H1 (cell line): ENCODE results near the gene JAKMIP3.

Experiments used
- CEBPB ChIP-seq: IDR thresholded peaks from 2 replicates; pipeline ENCODE4 v1.6.1; 2012; ENCODE audit warnings: low read depth, low read length
- EP300 ChIP-seq, 2 experiments: IDR thresholded peaks; 1 replicate in 1 of 2; 2 replicates in 1 of 2; pipeline ENCODE4 v1.6.1; 2011 to 2012; ENCODE audit warnings: low read depth in 2 of 2, low read length in 2 of 2, mild to moderate bottlenecking in 2 of 2, borderline replicate concordance in 1 of 2, inconsistent platforms in 1 of 2, moderate library complexity in 1 of 2
- KDM1A ChIP-seq: fragments of 200-600, 300-600 bp; sonication (generic); IDR thresholded peaks from 2 replicates; pipeline ENCODE4 v1.7.1; 2016; ENCODE audit warnings: mild to moderate bottlenecking, low read length, borderline replicate concordance
- KDM5A ChIP-seq: fragments of 200-600 bp; IDR thresholded peaks from 2 replicates; pipeline ENCODE4 v1.7.1; 2012; ENCODE audit warnings: mild to moderate bottlenecking, low read length, inconsistent platforms, mixed read lengths
- MAX ChIP-seq: IDR thresholded peaks from 2 replicates; pipeline ENCODE4 v1.6.1; 2012; ENCODE audit warnings: inconsistent platforms
- NRF1 ChIP-seq: IDR thresholded peaks from 2 replicates; pipeline ENCODE4 v1.6.1; 2011; ENCODE audit warnings: mild to moderate bottlenecking, low read depth, low read length, improper control_type of control experiment
- POLR2A ChIP-seq, 2 experiments: IDR thresholded peaks; 1 replicate in 1 of 2; 2 replicates in 1 of 2; pipeline ENCODE4 v1.6.1; 2011; ENCODE audit warnings: low read depth in 2 of 2, low read length in 2 of 2, mild to moderate bottlenecking in 2 of 2; ENCODE audit errors: control extremely low read depth in 1 of 2
- POLR2AphosphoS5 ChIP-seq: IDR thresholded peaks from 2 replicates; pipeline ENCODE4 v1.6.1; 2011; ENCODE audit warnings: low read depth, low read length
- RAD21 ChIP-seq, 2 experiments: IDR thresholded peaks in 1 of 2; conservative IDR thresholded peaks in 1 of 2; 2 replicates each; pipeline ENCODE4 v1.6.1; 2011; ENCODE audit warnings: low read depth in 2 of 2, low read length in 2 of 2, improper control_type of control experiment in 1 of 2, inconsistent platforms in 1 of 2, mild to moderate bottlenecking in 1 of 2, moderate library complexity in 1 of 2
- RBBP5 ChIP-seq: IDR thresholded peaks from 2 replicates; pipeline ENCODE4 v1.7.1; 2012; ENCODE audit warnings: low read depth, mild to moderate bottlenecking, inconsistent platforms, low read length, moderate library complexity, borderline replicate concordance
- SIN3A ChIP-seq, 2 experiments: IDR thresholded peaks in 1 of 2; conservative IDR thresholded peaks in 1 of 2; 2 replicates each; pipeline ENCODE4 v1.6.1; 2011 to 2012; ENCODE audit warnings: low read length in 2 of 2, improper control_type of control experiment in 1 of 2, low read depth in 1 of 2, mild to moderate bottlenecking in 1 of 2
- SP4 ChIP-seq: IDR thresholded peaks from 2 replicates; pipeline ENCODE4 v1.6.1; 2012; ENCODE audit warnings: low read length, inconsistent platforms
- YY1 ChIP-seq: IDR thresholded peaks from 2 replicates; pipeline ENCODE4 v1.6.1; 2011; ENCODE audit warnings: low read depth, mild to moderate bottlenecking, low read length
- TF ChIP-seq, protein P1 (sequence below), 3 experiments: IDR thresholded peaks; 1 replicate in 2 of 3; 2 replicates in 1 of 3; pipeline versions ENCODE4 v1.5.1 to v1.6.1; 2011; ENCODE audit warnings: low read length in 3 of 3, mild to moderate bottlenecking in 3 of 3, inconsistent platforms in 2 of 3, low read depth in 1 of 3, moderate library complexity in 1 of 3; ENCODE audit not compliant: insufficient read depth in 1 of 3; ENCODE audit errors: control extremely low read depth in 1 of 3

GRCh38 chr10:132028706-132029105, 37.0 kb upstream of the JAKMIP3 start:
- TF ChIP-seq, protein P1, sequence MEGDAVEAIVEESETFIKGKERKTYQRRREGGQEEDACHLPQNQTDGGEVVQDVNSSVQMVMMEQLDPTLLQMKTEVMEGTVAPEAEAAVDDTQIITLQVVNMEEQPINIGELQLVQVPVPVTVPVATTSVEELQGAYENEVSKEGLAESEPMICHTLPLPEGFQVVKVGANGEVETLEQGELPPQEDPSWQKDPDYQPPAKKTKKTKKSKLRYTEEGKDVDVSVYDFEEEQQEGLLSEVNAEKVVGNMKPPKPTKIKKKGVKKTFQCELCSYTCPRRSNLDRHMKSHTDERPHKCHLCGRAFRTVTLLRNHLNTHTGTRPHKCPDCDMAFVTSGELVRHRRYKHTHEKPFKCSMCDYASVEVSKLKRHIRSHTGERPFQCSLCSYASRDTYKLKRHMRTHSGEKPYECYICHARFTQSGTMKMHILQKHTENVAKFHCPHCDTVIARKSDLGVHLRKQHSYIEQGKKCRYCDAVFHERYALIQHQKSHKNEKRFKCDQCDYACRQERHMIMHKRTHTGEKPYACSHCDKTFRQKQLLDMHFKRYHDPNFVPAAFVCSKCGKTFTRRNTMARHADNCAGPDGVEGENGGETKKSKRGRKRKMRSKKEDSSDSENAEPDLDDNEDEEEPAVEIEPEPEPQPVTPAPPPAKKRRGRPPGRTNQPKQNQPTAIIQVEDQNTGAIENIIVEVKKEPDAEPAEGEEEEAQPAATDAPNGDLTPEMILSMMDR (IDR thresholded peaks at IDR 0.05; ENCODE audit: control extremely low read depth in 1 of 3, insufficient read depth in 1 of 3, low read depth in 1 of 3, low read length in 3 of 3): no peak
- TF ChIP-seq KDM1A: no peak
- TF ChIP-seq EP300 (IDR thresholded peaks at IDR 0.05; ENCODE audit: borderline replicate concordance in 1 of 2, low read depth in 2 of 2, low read length in 2 of 2): no peak
- TF ChIP-seq SIN3A (conservative IDR thresholded peaks at IDR 0.05 in 1 of 2, IDR thresholded peaks at IDR 0.05 in 1 of 2; ENCODE audit: low read depth in 1 of 2, low read length in 2 of 2): no peak
- no peak for TF ChIP-seq POLR2AphosphoS5
- no peak for TF ChIP-seq MAX
- no peak for TF ChIP-seq RAD21 (IDR thresholded peaks at IDR 0.05 in 1 of 2, conservative IDR thresholded peaks at IDR 0.05 in 1 of 2; ENCODE audit: low read depth in 2 of 2, low read length in 2 of 2)
- no peak for TF ChIP-seq YY1
- TF ChIP-seq RBBP5: no peak
- TF ChIP-seq NRF1: no peak
- no peak for TF ChIP-seq CEBPB
- no peak for TF ChIP-seq SP4
- TF ChIP-seq KDM5A: no peak
- no peak for TF ChIP-seq POLR2A (IDR thresholded peaks at IDR 0.05; ENCODE audit: control extremely low read depth in 1 of 2, low read depth in 2 of 2, low read length in 2 of 2)
